CD14-positive monocyte (primary cell): Measurements from ENCODE around the gene IFNG-AS1. TPM values are rescaled to one million over a fixed set of nuclear protein-coding genes. Genes with fewer than 3 reads are reported as not detected.
A peak's percentile ranks its signal among the peaks of the same experiment; 100 is the strongest.

Experiments
- DNase-seq, 3 donors: peaks; one replicate each; pipeline ENCODE4 v3.0.0-alpha.2; 2011 to 2022
- H2AFZ ChIP-seq: 2 replicates; pipeline ENCODE4 v1.6.0; 2012; ENCODE audit warnings: mild to moderate bottlenecking, low read depth, low read length, inconsistent platforms; ENCODE audit not compliant: insufficient read depth, poor library complexity, severe bottlenecking
- H3K27ac ChIP-seq, 2 donors: 1 replicate in 1 of 2; 2 replicates in 1 of 2; pipeline ENCODE4 v1.5.1; 2012 to 2013; ENCODE audit warnings: low read length in 2 of 2, control low read depth in 1 of 2, inconsistent platforms in 1 of 2, low read depth in 1 of 2, mild to moderate bottlenecking in 1 of 2
- H3K27me3 ChIP-seq, 2 donors: one replicate each; pipeline versions ENCODE4 v1.6.0 to v1.6.1; 2011 to 2013; ENCODE audit warnings: low read length in 2 of 2; ENCODE audit not compliant: control insufficient read depth in 2 of 2, insufficient read depth in 2 of 2
- H3K36me3 ChIP-seq, 2 donors: replicated peaks in 1 of 2; 1 replicate in 1 of 2; 2 replicates in 1 of 2; pipeline versions ENCODE4 v1.5.1 to v1.6.1; 2012 to 2013; ENCODE audit warnings: low read length in 2 of 2, control low read depth in 1 of 2, inconsistent platforms in 1 of 2, mild to moderate bottlenecking in 1 of 2; ENCODE audit not compliant: insufficient read depth in 2 of 2, control insufficient read depth in 1 of 2
- H3K4me1 ChIP-seq, 2 donors: 1 replicate in 1 of 2; 2 replicates in 1 of 2; pipeline versions ENCODE4 v1.5.1 to v1.6.1; 2012 to 2013; ENCODE audit warnings: low read length in 2 of 2, control low read depth in 1 of 2, inconsistent platforms in 1 of 2, mild to moderate bottlenecking in 1 of 2, moderate library complexity in 1 of 2; ENCODE audit not compliant: insufficient read depth in 2 of 2, control insufficient read depth in 1 of 2
- H3K4me2 ChIP-seq: replicated peaks from 2 replicates; pipeline ENCODE3; 2012; ENCODE audit warnings: low read length, moderate library complexity, mild to moderate bottlenecking; ENCODE audit not compliant: poor library complexity, severe bottlenecking; ENCODE audit errors: extremely low read depth
- H3K4me3 ChIP-seq, 3 experiments: fragments of 200-600 bp in 1 of 3; sonication (generic) in 1 of 3; replicated peaks in 1 of 3; 1 replicate in 2 of 3; 2 replicates in 1 of 3; pipeline ENCODE4 v1.5.1; 2011 to 2013; ENCODE audit warnings: low read length in 3 of 3, mild to moderate bottlenecking in 3 of 3, control low read depth in 2 of 3, low read depth in 2 of 3, inconsistent platforms in 1 of 3, moderate library complexity in 1 of 3
- H3K79me2 ChIP-seq: 2 replicates; pipeline ENCODE4 v1.6.0; 2012; ENCODE audit warnings: mild to moderate bottlenecking, control low read depth, inconsistent platforms, low read length, moderate library complexity; ENCODE audit not compliant: insufficient read depth
- H3K9ac ChIP-seq: 2 replicates; pipeline ENCODE4 v1.6.0; 2017; ENCODE audit warnings: low read length, mild to moderate bottlenecking; ENCODE audit not compliant: insufficient read depth, poor library complexity, severe bottlenecking
- H3K9me3 ChIP-seq, 2 donors: replicated peaks in 1 of 2; 1 replicate in 1 of 2; 2 replicates in 1 of 2; pipeline versions ENCODE4 v1.5.1 to v1.6.1; 2012 to 2013; ENCODE audit warnings: low read length in 2 of 2, control low read depth in 1 of 2; ENCODE audit not compliant: control insufficient read depth in 1 of 2, insufficient read depth in 1 of 2
- H4K20me1 ChIP-seq: 2 replicates; pipeline ENCODE4 v1.6.0; 2012; ENCODE audit warnings: mild to moderate bottlenecking, low read length, control low read depth, moderate library complexity; ENCODE audit not compliant: insufficient read depth
- H3K27ac Mint-ChIP-seq, 7 donors: one replicate each; pipeline ENCODE4 v1.8.0; 2020; ENCODE audit warnings: mild to moderate bottlenecking in 7 of 7, mixed read lengths in 7 of 7, moderate library complexity in 6 of 7, inconsistent platforms in 2 of 7
- H3K27me3 Mint-ChIP-seq, 3 donors: one replicate each; pipeline ENCODE4 v1.8.0; 2021 to 2022; ENCODE audit warnings: low read depth in 3 of 3, mild to moderate bottlenecking in 3 of 3, mixed read lengths in 3 of 3, moderate library complexity in 3 of 3, inconsistent platforms in 1 of 3
- H3K36me3 Mint-ChIP-seq, 2 donors: one replicate each; pipeline ENCODE4 v1.8.0; 2020; ENCODE audit warnings: mixed read lengths in 2 of 2, inconsistent platforms in 1 of 2, mild to moderate bottlenecking in 1 of 2
- H3K4me1 Mint-ChIP-seq: one replicate; pipeline ENCODE4 v1.8.0; 2020; ENCODE audit warnings: mild to moderate bottlenecking, mixed read lengths
- H3K4me3 Mint-ChIP-seq, 2 donors: one replicate each; pipeline ENCODE4 v1.8.0; 2020; ENCODE audit warnings: mild to moderate bottlenecking in 2 of 2, mixed read lengths in 2 of 2, moderate library complexity in 1 of 2
- H3K9me3 Mint-ChIP-seq, 7 donors: one replicate each; pipeline ENCODE4 v1.8.0; 2020 to 2022; ENCODE audit warnings: mixed read lengths in 7 of 7, mild to moderate bottlenecking in 6 of 7, moderate library complexity in 6 of 7, inconsistent platforms in 2 of 7
- CTCF ChIP-seq: fragments of 200-600 bp; IDR thresholded peaks from one replicate; pipeline ENCODE4 v1.8.0; 2022; ENCODE audit warnings: antibody characterized with exemption, mild to moderate bottlenecking
- WGBS: methylation state at CpG from one replicate; pipeline ENCODE4 v1.1.5; 2013; ENCODE audit warnings: missing lambda C conversion rate; ENCODE audit not compliant: insufficient coverage; 5-methylcytosine and 5-hydroxymethylcytosine counted together
- intact Hi-C, 2 donors: fragments of 100-400 bp; cut with micrococcal nuclease; formaldehyde crosslinking; loops; one replicate each; pipeline versions ENCODE4 v1.15.0 to v1.15.1; 2023
- polyA plus RNA-seq, 3 donors: library from polyadenylated mRNA; depleted of rRNA in 1 of 3; unstranded in 2 of 3; stranded (reverse) in 1 of 3; fragments of 300-500 nt in 2 of 3; fragments of >200 nt in 1 of 3; fragmentation: Illumina TruSeq in 2 of 3; gene quantifications; 1 replicate in 2 of 3; 2 replicates in 1 of 3; pipeline ENCODE4 v1.2.3, GENCODE V29; 2012 to 2021

IFNG-AS1 gene
- polyA plus RNA-seq, 3 donors, result not detected

- peaks cover 0 to 1% (median 0%) of the 10 kb centered on the region in 3 donors for H3K27me3 Mint-ChIP-seq
- peak; percentile 2 to 28 (median 21) for DNase-seq
- H3K9me3 Mint-ChIP-seq, result peaks cover 0 to 4% (median 0%) of the 10 kb centered on the region in 7 donors
- peak; percentile 89 for TF ChIP-seq CTCF
- H3K27ac Mint-ChIP-seq, result peak overlapping the region in 1 of 7 donors; percentile 30
- H3K4me3 ChIP-seq, result no peak overlapping the region
- no peaks in the 10 kb centered on the region for H3K4me1 ChIP-seq
- intact Hi-C loops, result no loop called here
- H3K9ac ChIP-seq, result no peak overlapping the region
- WGBS, result 19% methylated on average over 3 of the region's 6 CpGs
- H3K4me1 Mint-ChIP-seq, result no peaks in the 10 kb centered on the region
- no peaks in the 10 kb centered on the region for H3K9me3 ChIP-seq
- no peak overlapping the region for H3K27ac ChIP-seq
- no peaks in the 10 kb centered on the region for H4K20me1 ChIP-seq
- H3K79me2 ChIP-seq, result no peaks in the 10 kb centered on the region
- no peak overlapping the region for H2AFZ ChIP-seq
- H3K4me3 Mint-ChIP-seq, result no peak overlapping the region
- H3K27me3 ChIP-seq, result no peaks in the 10 kb centered on the region
- H3K36me3 ChIP-seq, result no peaks in the 10 kb centered on the region
- no peaks in the 10 kb centered on the region for H3K36me3 Mint-ChIP-seq
- no peak overlapping the region for H3K4me2 ChIP-seq
Observed at GRCh38 chr12:68040450-68041075, 51.3 kb downstream of the IFNG-AS1 start.

- no peaks in the 10 kb centered on the region for H3K79me2 ChIP-seq
- H3K27me3 ChIP-seq, result no peaks in the 10 kb centered on the region
- intact Hi-C loops, result no loop called here
- Mint-ChIP-seq H3K4me3 (no peak overlapping the region), H3K4me1 (no peaks in the 10 kb centered on the region), H3K36me3 (no peaks in the 10 kb centered on the region), H3K27ac (no peak overlapping the region), H3K9me3 (peaks cover 0 to 6% (median 0%) of the 10 kb centered on the region in 7 donors), H3K27me3 (peaks cover 0 to 1% (median 0%) of the 10 kb centered on the region in 3 donors)
- no peak overlapping the region for H3K9ac ChIP-seq
- H3K4me1 ChIP-seq, result no peaks in the 10 kb centered on the region
- H3K27ac ChIP-seq, result no peak overlapping the region
- H4K20me1 ChIP-seq, result no peaks in the 10 kb centered on the region
- H3K4me3 ChIP-seq, result no peak overlapping the region
- H3K4me2 ChIP-seq, result no peak overlapping the region
- DNase-seq, result no peak
- no peak overlapping the region for H2AFZ ChIP-seq
- no peaks in the 10 kb centered on the region for H3K9me3 ChIP-seq
- no peaks in the 10 kb centered on the region for H3K36me3 ChIP-seq
- 58% methylated on average over 3 of the region's 6 CpGs for WGBS
- no peak for TF ChIP-seq CTCF
Observed at GRCh38 chr12:68042212-68042699, 53.0 kb downstream of the IFNG-AS1 start.
